Measurements from ENCODE around the gene TFCP2. TPM values are rescaled to one million over a fixed set of nuclear protein-coding genes. Genes with fewer than 3 reads are reported as not detected.

The TFCP2 gene
- total RNA-seq, 1 experiment from 2014 or later, result 25.7 TPM

- Histone ChIP-seq H3K27ac (no peak overlapping the region), H4K20me1 (ENCODE audit: insufficient read depth) (no peaks in the 10 kb centered on the region), H2AFZ (no peak overlapping the region), H3K4me1 (replicated peaks; ENCODE audit: insufficient read depth) (peaks cover 6% of the 10 kb centered on the region), H3K4me2 (no peak overlapping the region), H3K9me2 (ENCODE audit: insufficient read depth) (no peaks in the 10 kb centered on the region), H3K4me3 (no peak overlapping the region), H3K79me2 (ENCODE audit: low read depth) (peaks cover 6% of the 10 kb centered on the region; the same call in 1 of the 2 replicates), H3K36me3 (ENCODE audit: low read depth) (no peaks in the 10 kb centered on the region), H3K27me3 (ENCODE audit: insufficient read depth, low read depth) (no peaks in the 10 kb centered on the region), H3F3A (ENCODE audit: insufficient read depth, low read depth) (peaks cover 12% of the 10 kb centered on the region; the same call in 1 of the 2 replicates), H3K9me3 (ENCODE audit: insufficient read depth, low read depth) (no peaks in the 10 kb centered on the region)
- CTCF ChIA-PET, result interaction anchor here (0.6 kb wide), 1 partner anchor 42 kb away, joined by 5 read pairs; no protein-coding TSS in a partner anchor
- intact Hi-C loops (cut with micrococcal nuclease; ENCODE audit: unreplicated experiment), result loop anchor here (10.0 kb wide), 1 partner anchor 258 kb away; the partner anchor contains the start of gene CELA1
- POLR2A ChIA-PET (ENCODE audit: unreplicated experiment), result interaction anchor here (0.5 kb wide), 1 partner anchor 151 kb away, joined by 6 read pairs; no protein-coding TSS in a partner anchor
- no peak for TF ChIP-seq EZH2 (IDR thresholded peaks at IDR 0.05; ENCODE audit: low read depth)
- no peak for TF ChIP-seq CTCF (conservative IDR thresholded peaks at IDR 0.05)
- no TSS peak for BruUV-seq (replicated peaks)
- DNase-seq, result no peak
Measured at GRCh38 chr12:51086933-51087332, 86.0 kb downstream of the TFCP2 start.

- H3K27me3 ChIP-seq (ENCODE audit: insufficient read depth, low read depth), result no peaks in the 10 kb centered on the region
- H3K9me3 ChIP-seq (ENCODE audit: insufficient read depth, low read depth), result no peaks in the 10 kb centered on the region
- H3K4me2 ChIP-seq, result no peak overlapping the region
- H4K20me1 ChIP-seq (ENCODE audit: insufficient read depth), result no peaks in the 10 kb centered on the region
- DNase-seq, result no peak
- H3F3A ChIP-seq (ENCODE audit: insufficient read depth, low read depth), result peaks cover 12% of the 10 kb centered on the region; the same call in 1 of the 2 replicates
- H3K9me2 ChIP-seq (ENCODE audit: insufficient read depth), result no peaks in the 10 kb centered on the region
- H2AFZ ChIP-seq, result no peak overlapping the region
- no TSS peak for BruUV-seq (replicated peaks)
- H3K27ac ChIP-seq, result no peak overlapping the region
- POLR2A ChIA-PET (ENCODE audit: unreplicated experiment), result no interaction called here
- intact Hi-C loops (cut with micrococcal nuclease; ENCODE audit: unreplicated experiment), result loop anchor here (10.0 kb wide), 1 partner anchor 259 kb away; the partner anchor contains the start of gene CELA1
- CTCF ChIA-PET, result no interaction called here
- peaks cover 16% of the 10 kb centered on the region; the same call in 1 of the 2 replicates for H3K79me2 ChIP-seq (ENCODE audit: low read depth)
- TF ChIP-seq EZH2 (IDR thresholded peaks at IDR 0.05; ENCODE audit: low read depth) (no peak), CTCF (conservative IDR thresholded peaks at IDR 0.05) (no peak)
- no peaks in the 10 kb centered on the region for H3K36me3 ChIP-seq (ENCODE audit: low read depth)
- H3K4me3 ChIP-seq, result no peak overlapping the region
- peaks cover 8% of the 10 kb centered on the region for H3K4me1 ChIP-seq (replicated peaks; ENCODE audit: insufficient read depth)
Measured at GRCh38 chr12:51085757-51086156, 87.2 kb downstream of the TFCP2 start.

GRCh38 chr12:51083126-51083833 is 89.7 kb downstream of the TFCP2 start, which contains the start of gene CSRNP2:
Gene CSRNP2, minus strand, starts transcription at chr12:51083596. Its CDS starts 7,035 bp downstream, at chr12:51076561.
- DNase-seq, result peak; percentile 89 to 96
- ChIA-PET POLR2A (ENCODE audit: unreplicated experiment) (interaction anchor here (0.5 to 1.0 kb wide), 11 partner anchors 78 to 829 kb away, joined by 3 to 27 read pairs (median 5); partner anchors contain the start of gene DAZAP2), CTCF (interaction anchor here (0.6 kb wide), 2 partner anchors 996 to 998 kb away, joined by 4 to 5 read pairs; no protein-coding TSS in a partner anchor)
- peak within 1 kb of the TSS; percentile 87 for H3K4me2 ChIP-seq
- peak within 1 kb of the TSS; percentile 84 for H3K4me3 ChIP-seq
- H3K27ac ChIP-seq, result peak within 1 kb of the TSS; percentile 30
- TF ChIP-seq CTCF (conservative IDR thresholded peaks at IDR 0.05) (no peak), EZH2 (IDR thresholded peaks at IDR 0.05; ENCODE audit: low read depth) (no peak)
- peaks cover 8% of the 10 kb centered on the region; the same call in 1 of the 2 replicates for H3F3A ChIP-seq (ENCODE audit: insufficient read depth, low read depth)
- no peaks in the 10 kb centered on the region for H3K36me3 ChIP-seq (ENCODE audit: low read depth)
- H2AFZ ChIP-seq, result peak within 1 kb of the TSS; percentile 88
- H4K20me1 ChIP-seq (ENCODE audit: insufficient read depth), result no peaks in the 10 kb centered on the region
- H3K27me3 ChIP-seq (ENCODE audit: insufficient read depth, low read depth), result no peaks in the 10 kb centered on the region
- no peaks in the 10 kb centered on the region for H3K9me3 ChIP-seq (ENCODE audit: insufficient read depth, low read depth)
- BruUV-seq (replicated peaks), result no TSS peak
- H3K4me1 ChIP-seq (replicated peaks; ENCODE audit: insufficient read depth), result peaks cover 8% of the 10 kb centered on the region
- H3K9me2 ChIP-seq (ENCODE audit: insufficient read depth), result no peaks in the 10 kb centered on the region
- intact Hi-C loops (cut with micrococcal nuclease; ENCODE audit: unreplicated experiment), result loop anchor here (2.0 to 10.0 kb wide), 2 partner anchors 34 to 262 kb away; partner anchors contain the start of genes CELA1 and LETMD1
- H3K79me2 ChIP-seq (ENCODE audit: low read depth), result peaks cover 18% of the 10 kb centered on the region; the same call in 1 of the 2 replicates
